Heart right ventricle (tissue), 16 donors: Measurements from ENCODE around the gene STPG3. TPM values are rescaled to one million over a fixed set of nuclear protein-coding genes. Genes with fewer than 3 reads are reported as not detected.

Experiments used
- ATAC-seq, 8 donors: fragments of 200-7000 bp; cut with Tn5 transposase; one replicate each; pipeline ENCODE4 v1.9.1; 2020; ENCODE audit warnings: mild to moderate bottlenecking in 8 of 8, moderate library complexity in 8 of 8, moderate number of reproducible peaks in 1 of 8
- DNase-seq, 2 donors: peaks; one replicate each; pipeline ENCODE4 v3.0.0-alpha.2; 2020
- H3K27ac ChIP-seq, 10 donors: fragments of 200-600 bp; sonication (generic) in 2 of 10; one replicate each; pipeline versions ENCODE4 v1.5.0 to v1.8.0; 2020 to 2022; ENCODE audit warnings: mild to moderate bottlenecking in 3 of 10
- H3K27me3 ChIP-seq, 7 donors: fragments of 200-600 bp; one replicate each; pipeline ENCODE4 v1.8.0; 2021 to 2022; ENCODE audit warnings: mild to moderate bottlenecking in 2 of 7
- H3K36me3 ChIP-seq, 9 donors: fragments of 200-600 bp; sonication (generic) in 1 of 9; one replicate each; pipeline versions ENCODE4 v1.5.0 to v1.8.0; 2020 to 2022; ENCODE audit warnings: mild to moderate bottlenecking in 2 of 9
- H3K4me1 ChIP-seq, 9 donors: fragments of 200-600 bp; sonication (generic) in 1 of 9; one replicate each; pipeline versions ENCODE4 v1.5.0 to v1.8.0; 2020 to 2022; ENCODE audit warnings: mild to moderate bottlenecking in 4 of 9
- H3K4me3 ChIP-seq, 10 donors: fragments of 200-600 bp; sonication (generic) in 2 of 10; one replicate each; pipeline versions ENCODE4 v1.5.0 to v1.8.0; 2020 to 2022; ENCODE audit warnings: mild to moderate bottlenecking in 7 of 10, moderate library complexity in 2 of 10
- H3K9me3 ChIP-seq, 11 donors: fragments of 200-600 bp in 10 of 11; sonication (generic) in 2 of 11; one replicate each; pipeline versions ENCODE4 v1.5.0 to v1.8.0; 2013 to 2022; ENCODE audit warnings: mild to moderate bottlenecking in 2 of 11, control low read depth in 1 of 11, moderate library complexity in 1 of 11
- WGBS, 2 donors: extraction: QIAGEN DNeasy Blood & Tissue Kit; methylation state at CpG; one replicate each; pipeline ENCODE4 v1.1.7; 2013; ENCODE audit warnings: inconsistent platforms in 1 of 2; 5-methylcytosine and 5-hydroxymethylcytosine counted together
- intact Hi-C, 10 donors: fragments of 100-400 bp; cut with DNase I; formaldehyde crosslinking; loops; one replicate each; pipeline versions ENCODE4 v1.11.1 to v1.14.2; 2022
- polyA plus RNA-seq, 2 donors: library from polyadenylated mRNA; stranded (reverse); fragments of 200-250 nt; gene quantifications; one replicate each; pipeline ENCODE4 v1.2.3, GENCODE V29; 2013
- total RNA-seq, 10 donors: library from RNA; stranded (reverse); fragmentation: NEBNext Ultra II Directional in 3 of 10; extraction: Animal tissue kit (Norgen Biotek cat#: 25700) in 3 of 10; gene quantifications; one replicate each; pipeline versions ENCODE4 v1.2.1 to v1.2.4, GENCODE V29; 2021 to 2023
- TF ChIP-seq, protein P1 (sequence below), 9 donors: fragments of 200-600 bp; sonication (generic) in 2 of 9; IDR thresholded peaks; one replicate each; pipeline versions ENCODE4 v1.5.0 to v1.8.0; 2021 to 2022; ENCODE audit warnings: antibody characterized with exemption in 9 of 9, mild to moderate bottlenecking in 5 of 9, moderate library complexity in 1 of 9
- donor health status: Arrhythmogenic right ventricular cardiomyopathy.
- donor health status: ischemic (EF 13 %, LVEDD 7.1; RV severe dilation, severe dysfunction).
- donor health status: healthy with polysubstance abuse.
- donor health status: DM: no; HTN: yes; CAD: no.
- donor health status: DM: no; HTN: no; CAD: no.
- donor health status: ischemic (EF 25% LVEDD 6.9; RV normal size, moderate dysfunction).
- donor health status: ischemic (EF 25% LVEDD 5.7; RV mildly dilated, moderate dysfunction).
- donor health status: healthy.
- donor health status: DM: yes; HTN: yes; CAD: no.
- donor health status: Ischemic cardiomyopathy.
- donor health status: ischemic (EF 35%, LVEDD 5.7; RV mildly dilated, moderate dysfunction).
- donor health status: nonischemic (EF 11% LVEDD 7.7; RV severe dilation, severe dysfunction).
- donor health status: DM: yes; HTN: yes; CAD: no.
- donor health status: PGD.
- donor health status: ischemic (EF 29% LVEDD 5.4; RV normal size, mild dysfunction).
- donor health status: nonischemic (EF 23%, LVEDD 6.1; RV moderate dilation, normal function).

STPG3 gene
- total and polyA plus RNA-seq, 12 donors: 0.24 to 0.44 (median 0.32) TPM; not detected in 8

DNA sequence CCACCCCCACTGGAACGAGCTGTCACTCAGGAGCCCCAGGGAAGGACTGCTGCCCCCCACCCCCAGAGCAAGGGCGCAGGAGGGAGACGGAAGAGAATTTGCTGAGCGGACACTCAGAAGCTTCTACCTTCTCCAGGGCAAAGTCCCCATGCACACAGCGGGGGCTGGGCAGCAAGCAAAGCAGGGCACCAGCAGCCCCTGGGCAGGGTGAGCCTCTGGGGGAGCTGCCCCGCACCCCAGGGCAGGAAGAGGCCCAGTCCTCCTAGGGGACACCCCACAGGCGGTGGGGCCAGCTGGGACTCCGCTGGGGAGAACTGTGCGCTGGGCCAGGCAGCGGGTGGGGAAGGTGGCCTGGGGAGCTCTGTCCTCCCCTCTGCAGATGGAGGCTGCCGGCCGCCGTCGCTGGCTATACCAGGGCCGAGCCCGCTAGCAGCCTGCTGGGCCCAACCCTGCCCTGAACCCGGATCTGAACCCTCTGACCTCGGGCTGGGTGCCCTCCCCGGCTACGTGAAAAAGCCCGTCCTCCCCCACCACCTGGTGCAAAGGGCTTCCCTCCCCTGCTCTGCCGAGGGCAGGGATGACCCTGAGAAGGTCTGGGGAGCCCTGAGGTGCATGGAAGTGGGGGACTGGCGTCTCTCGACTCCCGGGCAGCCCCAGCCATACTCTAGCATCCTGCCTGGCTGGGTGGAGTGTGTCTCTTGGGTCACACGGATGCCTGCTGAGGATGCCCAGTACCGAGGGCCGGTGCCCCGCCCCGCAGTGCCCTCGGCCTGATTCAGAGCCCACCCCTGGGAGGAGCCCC, 21.0 kb upstream of the STPG3 start:
- intact Hi-C loops: loop anchor here in 8 of 10 donors (2.0 to 10.0 kb wide), 7 partner anchors 38 to 445 kb away; partner anchors contain the start of genes ANAPC2 (in 1 of the 8) and SSNA1 (in 1 of the 8)
- ATAC-seq (no peak), DNase-seq (no peak)
- no peaks in the 10 kb centered on the region for H3K9me3 ChIP-seq
- H3K27me3 ChIP-seq: peaks cover 16 to 67% (median 63%) of the 10 kb centered on the region in 7 donors
- H3K27ac ChIP-seq: no peak overlapping the region
- TF ChIP-seq, protein P1, sequence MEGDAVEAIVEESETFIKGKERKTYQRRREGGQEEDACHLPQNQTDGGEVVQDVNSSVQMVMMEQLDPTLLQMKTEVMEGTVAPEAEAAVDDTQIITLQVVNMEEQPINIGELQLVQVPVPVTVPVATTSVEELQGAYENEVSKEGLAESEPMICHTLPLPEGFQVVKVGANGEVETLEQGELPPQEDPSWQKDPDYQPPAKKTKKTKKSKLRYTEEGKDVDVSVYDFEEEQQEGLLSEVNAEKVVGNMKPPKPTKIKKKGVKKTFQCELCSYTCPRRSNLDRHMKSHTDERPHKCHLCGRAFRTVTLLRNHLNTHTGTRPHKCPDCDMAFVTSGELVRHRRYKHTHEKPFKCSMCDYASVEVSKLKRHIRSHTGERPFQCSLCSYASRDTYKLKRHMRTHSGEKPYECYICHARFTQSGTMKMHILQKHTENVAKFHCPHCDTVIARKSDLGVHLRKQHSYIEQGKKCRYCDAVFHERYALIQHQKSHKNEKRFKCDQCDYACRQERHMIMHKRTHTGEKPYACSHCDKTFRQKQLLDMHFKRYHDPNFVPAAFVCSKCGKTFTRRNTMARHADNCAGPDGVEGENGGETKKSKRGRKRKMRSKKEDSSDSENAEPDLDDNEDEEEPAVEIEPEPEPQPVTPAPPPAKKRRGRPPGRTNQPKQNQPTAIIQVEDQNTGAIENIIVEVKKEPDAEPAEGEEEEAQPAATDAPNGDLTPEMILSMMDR (IDR thresholded peaks at IDR 0.05): no peak
- WGBS, 2 donors: 63 to 64% methylated on average over 25 to 31 of the region's 31 CpGs
- no peak overlapping the region for H3K4me3 ChIP-seq
- H3K36me3 ChIP-seq: no peaks in the 10 kb centered on the region
- peaks cover 0 to 7% (median 0%) of the 10 kb centered on the region in 9 donors for H3K4me1 ChIP-seq

GRCh38 chr9:137230705-137231371, 20.2 kb upstream of the STPG3 start, which contains the start of gene SLC34A3:
TSS of gene SLC34A3 (plus strand) at chr9:137230901. CDS start at chr9:137231703, 802 bp downstream.
- TF ChIP-seq, protein P1 (IDR thresholded peaks at IDR 0.05): no peak
- no peak for ATAC-seq
- intact Hi-C loops: loop anchor here in 1 of 10 donors (10.0 kb wide), 1 partner anchor 446 kb away; no protein-coding TSS in a partner anchor
- H3K4me1 ChIP-seq: peaks cover 0 to 11% (median 2%) of the 10 kb centered on the region in 9 donors
- H3K27ac ChIP-seq: no peak within 1 kb of the TSS
- no peaks in the 10 kb centered on the region for H3K36me3 ChIP-seq
- no peak within 1 kb of the TSS for H3K4me3 ChIP-seq
- WGBS, 2 donors: 58 to 68% methylated on average over 14 of the region's 14 CpGs
- peaks cover 16 to 69% (median 64%) of the 10 kb centered on the region in 7 donors for H3K27me3 ChIP-seq
- no peak for DNase-seq
- H3K9me3 ChIP-seq: no peaks in the 10 kb centered on the region

DNA sequence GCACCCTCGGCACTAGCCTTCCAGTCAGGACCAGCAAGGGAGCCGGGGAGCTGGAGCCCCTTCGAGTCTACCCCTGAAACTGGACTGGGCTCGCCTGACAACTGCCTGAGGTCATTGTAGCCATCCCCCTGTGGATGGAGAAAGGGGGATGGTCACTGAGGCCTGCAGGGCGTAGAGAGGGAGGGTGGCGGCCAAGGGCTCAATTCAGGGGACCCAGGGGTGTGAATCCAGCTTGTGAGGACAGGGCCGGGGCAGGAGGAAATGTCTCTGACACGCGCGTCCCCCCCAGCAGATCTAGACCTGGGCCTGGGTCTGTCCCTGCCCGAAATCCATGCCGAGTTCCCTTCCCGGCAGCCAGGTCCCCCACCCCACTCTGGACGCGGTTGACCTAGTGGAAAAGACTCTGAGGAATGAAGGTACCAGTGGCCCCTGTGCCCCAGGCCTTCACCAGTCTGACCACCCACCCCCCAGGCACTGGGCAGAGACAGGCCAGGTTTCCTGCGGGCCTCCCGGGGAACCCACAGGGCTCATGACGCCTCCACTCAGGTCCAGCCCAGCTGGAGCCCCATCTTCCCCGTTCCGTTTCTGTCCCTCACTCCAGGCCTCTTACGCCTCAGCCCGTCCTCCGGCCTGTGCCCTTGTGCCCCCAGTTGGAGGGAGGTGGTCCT, 19.6 kb upstream of the STPG3 start:
- intact Hi-C loops: loop anchor here in 1 of 10 donors (10.0 kb wide), 1 partner anchor 447 kb away; no protein-coding TSS in a partner anchor
- H3K27me3 ChIP-seq: peaks cover 16 to 69% (median 64%) of the 10 kb centered on the region in 7 donors
- 79 to 83% methylated on average over 23 of the region's 23 CpGs for WGBS, 2 donors

More for the DNA sequence above, 19.6 kb upstream of the STPG3 start:
- peaks cover 3 to 17% (median 8%) of the 10 kb centered on the region in 9 donors for H3K4me1 ChIP-seq
- H3K4me3 ChIP-seq: no peak overlapping the region
- DNase-seq (no peak), ATAC-seq (no peak)
- TF ChIP-seq, protein P1 (IDR thresholded peaks at IDR 0.05): no peak
- no peaks in the 10 kb centered on the region for H3K36me3 ChIP-seq
- no peak overlapping the region for H3K27ac ChIP-seq
- H3K9me3 ChIP-seq: no peaks in the 10 kb centered on the region
